Spinal cord (tissue), 10 donors: ENCODE measurements around the gene BTG3. TPM values are rescaled to one million over a fixed set of nuclear protein-coding genes. Genes with fewer than 3 reads are reported as not detected.

Experiments used
- DNase-seq, 6 donors: peaks; one replicate each; pipeline versions ENCODE4 v3.0.0 to v3.0.0-alpha.2; 2013 to 2015; ENCODE audit warnings: low spot score in 6 of 6, low read depth in 4 of 6
- H3K27ac ChIP-seq: one replicate; pipeline ENCODE4 v1.5.1; 2013; ENCODE audit warnings: low read depth, low read length, control low read depth
- H3K27me3 ChIP-seq: one replicate; pipeline ENCODE4 v1.6.1; 2013; ENCODE audit warnings: low read length; ENCODE audit not compliant: control insufficient read depth, insufficient read depth
- H3K36me3 ChIP-seq: one replicate; pipeline ENCODE4 v1.6.1; 2013; ENCODE audit warnings: low read length; ENCODE audit not compliant: control insufficient read depth, insufficient read depth
- H3K4me1 ChIP-seq: one replicate; pipeline ENCODE4 v1.6.1; 2013; ENCODE audit warnings: low read length; ENCODE audit not compliant: control insufficient read depth, insufficient read depth
- H3K4me3 ChIP-seq: one replicate; pipeline ENCODE4 v1.5.1; 2013; ENCODE audit warnings: low read depth, low read length, control low read depth
- H3K9me3 ChIP-seq: one replicate; pipeline ENCODE4 v1.6.1; 2013; ENCODE audit warnings: low read length; ENCODE audit not compliant: control insufficient read depth, insufficient read depth
- WGBS: methylation state at CpG from one replicate; pipeline ENCODE4 v1.1.5; 2013; ENCODE audit warnings: missing lambda C conversion rate; ENCODE audit not compliant: insufficient coverage; 5-methylcytosine and 5-hydroxymethylcytosine counted together
- polyA plus RNA-seq, 2 donors: library from polyadenylated mRNA; unstranded; fragments of 120-200 nt; gene quantifications; one replicate each; pipeline ENCODE4 v1.2.1, GENCODE V29; 2013; ENCODE audit not compliant: insufficient read length in 2 of 2
- total RNA-seq, 2 donors: library from RNA; depleted of rRNA in 1 of 2; stranded (reverse); fragments of 120-200 nt in 1 of 2; fragments of >200 nt in 1 of 2; gene quantifications; one replicate each; pipeline versions ENCODE4 v1.2.3 to v1.2.4, GENCODE V29; 2013 to 2014
- donor health status: healthy.

Gene BTG3
- total and polyA plus RNA-seq, 4 donors, result 32.0 to 40.8 (median 36.0) TPM

DNA sequence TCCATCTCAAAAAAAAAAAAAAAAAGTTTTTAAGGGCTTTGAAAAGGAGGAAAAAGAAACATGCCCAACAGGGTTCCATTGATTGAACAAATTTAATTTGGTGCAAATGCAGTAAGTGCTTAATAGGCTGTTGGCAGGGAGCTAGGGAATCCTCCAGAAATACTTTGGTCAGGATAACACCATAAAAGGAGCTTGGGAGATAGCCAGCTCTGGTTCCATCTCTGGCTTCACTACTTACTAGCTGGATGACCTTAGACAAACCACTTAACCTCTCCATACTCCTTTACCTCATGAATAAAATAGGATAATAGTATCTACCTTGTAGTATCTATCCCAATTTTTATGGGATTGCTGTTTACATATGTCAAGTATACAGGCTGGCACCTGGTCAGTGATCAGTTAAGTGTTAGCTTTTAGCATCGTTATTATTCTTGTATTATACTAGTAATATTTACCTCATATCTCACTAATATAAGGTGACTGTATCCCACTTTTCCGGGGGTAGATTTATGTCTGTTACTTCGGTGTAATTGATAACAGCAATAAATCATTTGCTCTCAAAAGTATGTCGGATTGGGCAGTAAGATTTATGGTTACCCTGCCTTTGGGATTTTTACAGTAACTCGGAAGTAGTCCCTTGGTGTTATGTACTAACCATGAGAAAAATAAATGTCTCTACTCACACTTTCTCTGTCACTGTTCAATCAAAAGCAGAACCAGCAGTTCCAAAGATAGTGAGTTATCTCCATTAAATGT lies 36.4 kb downstream of the BTG3 start:
- no peaks in the 10 kb centered on the region for H3K27me3 ChIP-seq
- peak in 3 of 6 donors; percentile 7 to 36 (median 7) for DNase-seq
- no CpG with 5 or more reads among the region's 5 CpGs for WGBS
- no peak overlapping the region for H3K4me3 ChIP-seq
- no peaks in the 10 kb centered on the region for H3K4me1 ChIP-seq
- peaks cover 3% of the 10 kb centered on the region for H3K36me3 ChIP-seq
- no peaks in the 10 kb centered on the region for H3K9me3 ChIP-seq
- no peak overlapping the region for H3K27ac ChIP-seq

DNA sequence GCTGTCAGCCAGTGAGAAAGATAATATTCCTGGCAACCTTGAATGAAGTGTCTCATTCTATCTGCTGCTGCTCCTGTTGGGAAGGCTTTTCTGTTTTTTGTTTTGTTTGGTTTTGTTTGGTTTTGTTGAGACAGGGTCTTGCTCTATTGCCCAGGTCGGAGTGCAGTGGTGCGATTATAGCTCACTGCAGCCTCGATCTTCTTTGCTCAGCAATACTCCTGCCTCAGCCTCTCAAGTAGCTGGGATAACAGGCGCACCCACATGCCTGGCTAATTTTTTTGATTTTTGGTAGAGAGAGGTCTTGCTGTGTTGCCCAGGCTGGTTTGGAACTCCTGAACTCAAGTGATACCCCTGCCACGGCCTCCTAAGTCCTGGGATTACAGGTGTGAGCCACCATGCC lies 37.6 kb downstream of the BTG3 start:
- H3K4me3 ChIP-seq, result no peak overlapping the region
- H3K36me3 ChIP-seq, result no peaks in the 10 kb centered on the region
- H3K9me3 ChIP-seq, result no peaks in the 10 kb centered on the region
- 92% methylated on average over 4 of the region's 5 CpGs for WGBS
- no peaks in the 10 kb centered on the region for H3K27me3 ChIP-seq
- no peak for DNase-seq
- H3K4me1 ChIP-seq, result no peaks in the 10 kb centered on the region
- H3K27ac ChIP-seq, result no peak overlapping the region

DNA sequence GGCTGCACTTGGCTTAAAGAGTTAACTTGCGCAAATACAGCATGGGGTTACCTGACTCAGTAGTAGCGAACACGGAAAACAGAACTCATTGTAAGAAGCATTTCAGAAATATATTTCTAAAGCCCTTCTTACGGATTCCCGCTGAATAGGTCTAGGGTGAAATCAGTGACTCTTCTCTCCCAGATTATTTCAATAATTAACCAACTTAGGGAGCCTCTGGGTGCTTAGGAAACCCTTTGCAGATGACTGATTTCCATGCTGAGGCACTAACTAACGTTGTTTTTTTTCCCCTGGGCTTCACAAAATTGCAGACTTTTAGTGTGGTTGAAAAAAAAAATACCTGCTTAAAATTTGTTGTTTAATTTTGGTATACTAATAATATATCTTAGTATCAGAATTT lies 40.3 kb downstream of the BTG3 start:
- Histone ChIP-seq H3K4me1 (no peaks in the 10 kb centered on the region), H3K9me3 (no peaks in the 10 kb centered on the region), H3K27me3 (no peaks in the 10 kb centered on the region), H3K27ac (no peak overlapping the region), H3K36me3 (no peaks in the 10 kb centered on the region), H3K4me3 (no peak overlapping the region)
- WGBS, result 100% methylated on average over 1 of the region's 6 CpGs
- no peak for DNase-seq

DNA sequence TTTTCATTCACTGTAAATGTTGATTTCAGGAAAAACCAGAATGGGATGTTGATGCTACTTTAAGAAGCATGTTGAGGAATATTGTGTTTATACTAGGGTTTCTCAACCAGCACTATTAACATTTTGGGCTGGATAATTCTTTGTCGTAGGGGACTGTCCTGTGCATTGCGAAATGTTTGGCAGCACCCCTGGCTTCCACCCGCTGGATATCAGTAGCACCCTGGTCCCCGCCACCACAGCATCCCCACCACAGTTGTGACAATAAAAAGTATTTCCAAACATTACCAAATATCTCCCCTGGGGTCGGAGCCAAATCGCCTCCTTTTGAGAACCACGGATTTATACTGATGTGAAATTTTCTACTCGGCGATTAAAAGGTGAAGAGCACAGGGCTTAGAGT lies 41.9 kb downstream of the BTG3 start:
- H3K27ac ChIP-seq, result no peak overlapping the region
- no peaks in the 10 kb centered on the region for H3K9me3 ChIP-seq
- no peak for DNase-seq
- no peak overlapping the region for H3K4me3 ChIP-seq
- 100% methylated on average over 1 of the region's 9 CpGs for WGBS
- H3K4me1 ChIP-seq, result no peaks in the 10 kb centered on the region
- no peaks in the 10 kb centered on the region for H3K27me3 ChIP-seq
- H3K36me3 ChIP-seq, result no peaks in the 10 kb centered on the region

DNA sequence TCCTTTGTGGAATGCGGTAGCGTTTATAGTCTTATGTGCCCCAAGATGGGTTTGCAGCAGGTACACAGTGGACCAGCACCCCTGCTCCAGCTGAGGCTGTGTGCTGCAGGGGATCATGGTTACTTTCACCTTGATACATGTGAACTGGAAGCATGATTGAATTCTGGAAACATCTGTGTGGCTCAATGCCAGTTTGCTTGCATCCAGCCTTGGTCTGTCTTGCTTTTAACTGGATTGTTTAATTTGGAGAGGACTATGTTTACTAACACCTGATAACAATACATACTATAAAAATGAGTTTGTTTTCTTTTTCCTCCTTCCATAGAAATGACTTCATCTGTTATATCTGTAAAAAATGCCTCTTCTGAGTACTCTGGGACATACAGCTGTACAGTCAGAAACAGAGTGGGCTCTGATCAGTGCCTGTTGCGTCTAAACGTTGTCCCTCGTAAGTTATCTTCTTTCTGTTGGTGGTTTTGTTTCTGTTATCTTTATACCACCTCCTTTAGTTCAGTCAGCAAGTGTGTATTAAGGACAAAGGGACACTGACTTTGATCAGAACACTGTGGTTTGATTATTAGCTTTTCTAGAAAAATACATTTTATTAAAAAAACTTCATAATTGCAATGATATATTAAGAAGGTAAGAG lies 52.2 kb downstream of the BTG3 start:
- peaks cover 2% of the 10 kb centered on the region for H3K36me3 ChIP-seq
- no peak overlapping the region for H3K27ac ChIP-seq
- H3K9me3 ChIP-seq, result no peaks in the 10 kb centered on the region
- H3K4me3 ChIP-seq, result no peak overlapping the region
- no peaks in the 10 kb centered on the region for H3K27me3 ChIP-seq
- DNase-seq, result no peak
- 93% methylated on average over 2 of the region's 5 CpGs for WGBS
- H3K4me1 ChIP-seq, result no peaks in the 10 kb centered on the region

DNA sequence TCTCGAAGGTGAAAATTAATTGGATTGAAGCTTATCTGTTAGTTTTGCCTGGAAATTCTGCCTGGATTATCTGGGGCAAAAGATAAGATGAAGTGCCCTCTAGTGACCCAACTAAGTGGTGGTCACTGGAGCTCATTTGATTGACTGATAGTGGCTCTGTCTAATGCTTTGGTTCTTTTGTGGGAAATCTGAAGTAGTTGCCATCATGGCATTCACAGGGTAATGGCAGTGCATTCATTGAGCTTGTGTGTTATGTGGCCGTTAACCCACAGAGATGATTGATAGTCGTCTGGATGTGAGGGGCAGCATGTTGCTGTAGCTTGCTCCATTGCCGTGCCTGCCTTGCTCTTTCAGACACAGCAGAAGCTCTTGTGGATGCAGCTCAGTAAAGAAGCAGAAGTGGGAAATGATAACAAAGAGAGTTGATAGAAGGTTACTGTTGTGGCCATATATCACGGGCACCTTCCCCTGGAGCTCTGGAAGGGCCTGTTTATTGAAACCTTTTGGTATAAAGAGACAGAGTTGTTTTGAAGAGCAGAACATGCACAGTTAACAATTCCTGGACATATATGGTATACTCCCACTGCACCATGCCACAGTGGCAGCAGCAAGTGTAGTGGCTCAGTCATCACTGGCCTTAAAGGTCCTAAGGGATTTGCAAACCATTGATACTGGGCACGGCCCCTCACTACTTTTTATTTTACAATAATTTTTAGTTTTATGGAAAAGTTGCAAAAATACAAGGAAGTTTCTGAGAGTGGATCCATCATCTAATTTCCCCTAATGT lies 57.8 kb downstream of the BTG3 start:
- peak in 2 of 6 donors; percentile 22 to 30 for DNase-seq
- Histone ChIP-seq H3K4me3 (no peak overlapping the region), H3K4me1 (no peaks in the 10 kb centered on the region), H3K9me3 (no peaks in the 10 kb centered on the region), H3K36me3 (peaks cover 2% of the 10 kb centered on the region), H3K27me3 (no peaks in the 10 kb centered on the region), H3K27ac (no peak overlapping the region)
- WGBS, result 47% methylated on average over 5 of the region's 6 CpGs

DNA sequence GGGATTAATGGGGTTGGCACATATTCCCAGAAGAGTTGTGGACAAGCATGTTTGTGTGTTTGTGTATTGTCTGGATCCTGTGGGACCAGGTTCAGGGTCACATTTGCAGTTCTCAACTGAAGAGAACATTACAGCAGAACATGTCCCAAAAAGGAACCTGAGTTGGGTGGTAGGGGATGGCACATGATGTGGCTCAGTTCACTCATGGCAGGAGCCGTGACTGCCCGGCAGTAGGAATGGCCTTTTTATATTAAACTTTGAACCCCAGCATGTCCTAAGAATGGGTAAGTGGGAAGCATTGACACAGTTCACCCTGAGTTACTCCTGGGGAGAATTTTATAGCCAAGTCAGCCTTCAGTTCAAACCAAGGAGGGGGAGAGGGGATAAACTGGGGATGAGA lies 58.6 kb downstream of the BTG3 start:
- H3K4me1 ChIP-seq, result no peaks in the 10 kb centered on the region
- H3K4me3 ChIP-seq, result no peak overlapping the region
- H3K27me3 ChIP-seq, result no peaks in the 10 kb centered on the region
- WGBS, result no CpG with 5 or more reads among the region's 2 CpGs
- no peaks in the 10 kb centered on the region for H3K9me3 ChIP-seq
- no peak overlapping the region for H3K27ac ChIP-seq
- no peak for DNase-seq
- no peaks in the 10 kb centered on the region for H3K36me3 ChIP-seq

DNA sequence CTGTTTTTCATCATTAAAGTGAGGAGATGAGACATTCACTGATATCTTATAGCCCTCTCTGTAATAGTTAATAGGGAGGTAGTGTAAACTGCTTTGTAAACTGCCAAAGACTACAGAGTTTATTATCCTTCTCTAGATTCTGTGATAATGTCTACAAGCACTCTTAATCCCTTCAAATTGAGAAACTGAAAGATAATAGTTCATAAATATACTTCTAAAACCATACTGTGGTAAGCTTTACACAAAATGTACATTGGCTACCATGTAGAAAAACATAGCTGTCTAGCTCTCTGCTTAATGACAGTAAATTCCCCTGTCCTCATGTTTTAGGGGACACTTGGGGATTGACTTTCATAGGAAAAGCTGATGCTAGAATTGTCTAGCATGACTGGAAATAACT lies 60.3 kb downstream of the BTG3 start:
- H3K27ac ChIP-seq, result no peak overlapping the region
- no peaks in the 10 kb centered on the region for H3K4me1 ChIP-seq
- no peaks in the 10 kb centered on the region for H3K27me3 ChIP-seq
- H3K36me3 ChIP-seq, result peaks cover 4% of the 10 kb centered on the region
- DNase-seq, result peak in 1 of 6 donors; percentile 20
- H3K4me3 ChIP-seq, result no peak overlapping the region
- H3K9me3 ChIP-seq, result no peaks in the 10 kb centered on the region

DNA sequence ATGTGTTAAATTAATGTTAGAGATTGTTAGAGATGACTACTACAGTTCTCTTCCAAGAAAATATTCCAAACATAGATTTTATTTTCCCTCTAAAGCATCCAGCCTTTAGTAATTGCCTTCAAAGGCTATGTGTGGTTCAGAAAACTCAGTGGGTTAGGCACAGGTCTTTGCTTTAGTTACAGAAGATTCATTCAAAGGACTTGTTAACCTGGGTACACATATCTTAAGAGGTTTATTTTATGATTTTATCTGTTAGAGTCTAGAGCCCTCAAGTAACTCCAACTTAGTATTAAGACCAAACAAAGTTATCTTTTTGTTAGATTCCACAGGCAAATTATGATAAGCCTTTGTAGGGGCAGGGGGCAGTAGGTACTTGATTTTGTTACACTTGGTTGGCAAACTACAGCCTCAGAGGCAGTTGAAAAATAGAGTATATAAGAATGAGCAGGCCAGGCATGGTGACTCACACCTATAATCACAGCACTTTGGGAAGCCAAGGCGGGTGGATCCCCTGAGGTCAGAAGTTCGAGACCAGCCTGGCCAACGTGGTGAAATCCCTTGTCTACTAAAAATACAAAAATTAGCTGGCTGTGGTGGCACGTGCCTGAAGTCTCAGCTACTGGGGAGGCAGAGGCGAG lies 61.9 kb downstream of the BTG3 start:
- no peaks in the 10 kb centered on the region for H3K9me3 ChIP-seq
- DNase-seq, result no peak
- peaks cover 4% of the 10 kb centered on the region for H3K36me3 ChIP-seq
- no peaks in the 10 kb centered on the region for H3K4me1 ChIP-seq
- H3K4me3 ChIP-seq, result no peak overlapping the region
- H3K27me3 ChIP-seq, result no peaks in the 10 kb centered on the region
- WGBS, result 92% methylated on average over 2 of the region's 5 CpGs
- no peak overlapping the region for H3K27ac ChIP-seq
